Measurements from ENCODE around the gene CYB561D2.

CYB561D2 gene

DNA sequence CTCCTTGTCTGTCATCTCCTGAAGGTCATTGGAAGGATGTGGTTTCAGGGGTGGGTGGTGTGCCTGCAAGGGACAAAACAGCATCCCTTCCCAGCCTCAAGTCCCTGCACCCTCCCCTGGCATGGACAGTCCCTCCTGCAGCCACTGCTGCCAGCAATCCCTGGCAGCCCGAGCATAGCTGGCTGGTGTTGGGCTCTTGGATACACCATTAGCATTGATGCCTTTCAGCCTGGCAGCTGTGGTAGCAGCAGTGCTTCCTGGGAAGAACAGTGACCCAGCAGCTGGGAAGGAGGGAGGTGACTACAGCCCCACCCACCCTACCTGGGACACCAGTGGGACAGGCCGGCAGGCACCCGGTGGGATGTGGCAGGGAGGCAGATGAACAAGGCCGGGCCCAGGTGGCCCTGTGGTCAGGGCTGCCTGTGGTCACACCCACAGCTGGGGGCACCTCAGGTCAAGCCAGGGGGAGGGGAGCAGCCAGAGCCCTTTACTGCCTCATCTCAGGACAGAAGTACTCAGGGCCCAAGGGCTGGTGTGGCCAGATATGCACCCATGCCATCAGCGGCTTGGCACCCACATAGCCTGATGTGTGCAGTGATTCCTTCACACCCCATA lies 41.5 kb downstream of the CYB561D2 start:
- DNase-seq (ENCODE audit: low read depth), result no peak

DNA sequence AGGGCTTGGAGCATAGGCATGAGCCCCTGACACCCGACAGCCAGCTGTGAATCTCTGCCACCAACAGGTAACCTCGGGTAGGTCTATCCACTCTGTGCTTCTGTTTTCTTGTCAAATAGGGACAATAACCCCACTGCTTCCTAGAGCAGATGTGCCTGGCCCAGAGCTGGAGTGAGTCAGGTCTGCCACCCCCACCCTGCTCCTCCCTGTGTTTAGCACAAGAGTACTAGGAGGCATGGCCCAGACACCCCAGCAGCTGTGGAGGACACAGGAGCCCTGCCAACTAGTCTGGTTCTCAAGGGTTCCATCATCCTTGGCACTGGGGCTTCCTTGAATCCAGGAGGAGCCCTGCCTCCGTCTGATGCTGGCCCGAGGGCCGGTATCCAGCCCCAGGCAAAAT lies 42.4 kb downstream of the CYB561D2 start:
- no peak for DNase-seq (ENCODE audit: low read depth)

DNA sequence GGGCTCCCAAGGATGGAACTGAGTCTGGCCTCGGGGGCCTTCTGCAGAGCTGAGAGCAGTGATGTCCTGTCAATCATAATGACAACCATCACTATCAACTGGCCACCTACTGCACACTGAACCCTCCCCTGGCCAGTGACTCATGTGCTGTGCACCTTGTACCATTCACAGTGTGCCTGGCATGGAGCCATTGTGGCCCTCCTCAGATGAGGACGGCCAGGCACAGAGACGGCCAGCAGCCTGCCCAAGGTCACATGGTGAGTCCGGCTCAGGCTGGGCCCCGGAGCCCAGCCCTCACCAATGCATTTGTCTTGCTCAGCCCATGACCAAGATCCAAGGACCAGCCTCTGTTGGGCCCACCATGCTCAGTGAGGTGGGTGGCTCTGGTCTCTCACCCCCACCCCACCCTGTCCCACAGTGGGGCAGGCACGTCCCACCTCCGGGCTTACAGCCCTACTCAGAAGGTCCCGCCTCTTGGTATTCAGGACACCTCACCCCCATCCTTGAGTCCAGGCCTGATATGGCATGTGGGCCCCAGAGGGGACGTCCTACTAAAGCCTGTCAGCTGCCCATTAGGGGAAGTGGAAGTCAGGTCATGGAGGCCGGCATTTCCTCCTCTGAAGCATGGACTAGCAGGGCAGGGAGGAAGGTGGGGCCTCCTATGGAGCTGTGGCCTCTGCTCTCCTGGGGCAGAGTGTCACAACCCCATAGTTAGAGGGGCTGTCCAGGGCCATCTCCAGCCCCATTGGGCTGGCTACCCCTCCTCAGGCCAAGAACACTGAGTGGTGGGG lies 44.6 kb downstream of the CYB561D2 start:
- no peak for DNase-seq (ENCODE audit: low read depth)

DNA sequence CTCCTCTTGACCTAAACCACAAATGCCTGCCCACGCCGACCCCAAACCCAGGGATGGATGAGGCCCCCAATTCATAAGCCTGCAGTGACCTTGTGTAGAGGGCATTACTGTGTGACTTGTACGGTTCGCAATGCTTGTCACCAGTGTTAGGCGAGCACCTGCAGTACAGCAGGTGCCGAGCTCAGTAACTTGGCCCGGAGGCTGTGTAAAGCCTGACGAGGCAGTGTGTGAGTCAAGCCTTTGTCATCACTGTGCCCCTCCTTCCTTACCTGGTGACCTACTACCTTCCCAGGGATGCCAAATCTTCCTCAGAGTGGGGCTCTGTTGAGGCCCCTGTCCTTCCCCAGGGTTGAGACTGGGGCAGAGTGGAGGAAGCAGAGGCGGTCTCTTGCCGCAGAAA lies 45.8 kb downstream of the CYB561D2 start:
- DNase-seq (ENCODE audit: low read depth), result no peak

DNA sequence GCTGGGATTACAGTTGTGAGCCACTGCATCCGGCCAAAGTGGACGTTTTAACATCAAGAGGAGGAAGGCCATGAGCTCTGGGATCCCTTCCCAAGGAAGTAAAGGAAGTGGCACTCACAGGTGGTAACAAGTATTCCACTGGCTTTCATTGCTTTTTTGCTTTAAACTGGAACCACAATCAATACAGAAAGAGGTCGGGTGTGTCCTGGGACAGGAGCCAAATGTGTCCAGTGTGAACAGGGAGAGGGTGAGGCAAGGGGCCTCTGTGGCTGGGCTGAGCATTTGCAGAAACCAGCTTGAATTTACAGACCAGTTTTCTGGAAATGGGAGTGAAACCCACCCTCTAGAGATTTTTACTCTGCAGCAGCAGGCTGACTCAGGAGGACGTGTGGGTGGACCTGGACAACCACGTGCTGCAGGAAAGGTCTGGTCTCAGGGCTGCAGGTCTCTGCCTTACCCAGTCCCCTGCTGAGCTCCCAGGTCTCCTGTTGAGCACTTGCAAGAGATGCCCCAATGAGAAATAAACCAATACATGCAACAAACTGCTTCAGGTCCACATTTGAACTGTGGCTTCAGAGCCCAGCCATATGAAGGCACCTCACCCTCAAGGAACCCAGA lies 51.4 kb downstream of the CYB561D2 start:
- no peak for DNase-seq (ENCODE audit: low read depth)
